CD14-positive monocyte (primary cell): Measurements from ENCODE around the gene LORICRIN. TPM values are rescaled to one million over a fixed set of nuclear protein-coding genes. Genes with fewer than 3 reads are reported as not detected.

Experiments used
- DNase-seq, 3 donors: peaks; one replicate each; pipeline ENCODE4 v3.0.0-alpha.2; 2011 to 2022
- H2AFZ ChIP-seq: 2 replicates; pipeline ENCODE4 v1.6.0; 2012; ENCODE audit warnings: mild to moderate bottlenecking, low read depth, low read length, inconsistent platforms; ENCODE audit not compliant: insufficient read depth, poor library complexity, severe bottlenecking
- H3K27ac ChIP-seq, 2 donors: 1 replicate in 1 of 2; 2 replicates in 1 of 2; pipeline ENCODE4 v1.5.1; 2012 to 2013; ENCODE audit warnings: low read length in 2 of 2, control low read depth in 1 of 2, inconsistent platforms in 1 of 2, low read depth in 1 of 2, mild to moderate bottlenecking in 1 of 2
- H3K27me3 ChIP-seq, 2 donors: one replicate each; pipeline versions ENCODE4 v1.6.0 to v1.6.1; 2011 to 2013; ENCODE audit warnings: low read length in 2 of 2; ENCODE audit not compliant: control insufficient read depth in 2 of 2, insufficient read depth in 2 of 2
- H3K36me3 ChIP-seq, 2 donors: replicated peaks in 1 of 2; 1 replicate in 1 of 2; 2 replicates in 1 of 2; pipeline versions ENCODE4 v1.5.1 to v1.6.1; 2012 to 2013; ENCODE audit warnings: low read length in 2 of 2, control low read depth in 1 of 2, inconsistent platforms in 1 of 2, mild to moderate bottlenecking in 1 of 2; ENCODE audit not compliant: insufficient read depth in 2 of 2, control insufficient read depth in 1 of 2
- H3K4me1 ChIP-seq, 2 donors: 1 replicate in 1 of 2; 2 replicates in 1 of 2; pipeline versions ENCODE4 v1.5.1 to v1.6.1; 2012 to 2013; ENCODE audit warnings: low read length in 2 of 2, control low read depth in 1 of 2, inconsistent platforms in 1 of 2, mild to moderate bottlenecking in 1 of 2, moderate library complexity in 1 of 2; ENCODE audit not compliant: insufficient read depth in 2 of 2, control insufficient read depth in 1 of 2
- H3K4me2 ChIP-seq: replicated peaks from 2 replicates; pipeline ENCODE3; 2012; ENCODE audit warnings: low read length, moderate library complexity, mild to moderate bottlenecking; ENCODE audit not compliant: poor library complexity, severe bottlenecking; ENCODE audit errors: extremely low read depth
- H3K4me3 ChIP-seq, 3 experiments: fragments of 200-600 bp in 1 of 3; sonication (generic) in 1 of 3; replicated peaks in 1 of 3; 1 replicate in 2 of 3; 2 replicates in 1 of 3; pipeline ENCODE4 v1.5.1; 2011 to 2013; ENCODE audit warnings: low read length in 3 of 3, mild to moderate bottlenecking in 3 of 3, control low read depth in 2 of 3, low read depth in 2 of 3, inconsistent platforms in 1 of 3, moderate library complexity in 1 of 3
- H3K79me2 ChIP-seq: 2 replicates; pipeline ENCODE4 v1.6.0; 2012; ENCODE audit warnings: mild to moderate bottlenecking, control low read depth, inconsistent platforms, low read length, moderate library complexity; ENCODE audit not compliant: insufficient read depth
- H3K9ac ChIP-seq: 2 replicates; pipeline ENCODE4 v1.6.0; 2017; ENCODE audit warnings: low read length, mild to moderate bottlenecking; ENCODE audit not compliant: insufficient read depth, poor library complexity, severe bottlenecking
- H3K9me3 ChIP-seq, 2 donors: replicated peaks in 1 of 2; 1 replicate in 1 of 2; 2 replicates in 1 of 2; pipeline versions ENCODE4 v1.5.1 to v1.6.1; 2012 to 2013; ENCODE audit warnings: low read length in 2 of 2, control low read depth in 1 of 2; ENCODE audit not compliant: control insufficient read depth in 1 of 2, insufficient read depth in 1 of 2
- H4K20me1 ChIP-seq: 2 replicates; pipeline ENCODE4 v1.6.0; 2012; ENCODE audit warnings: mild to moderate bottlenecking, low read length, control low read depth, moderate library complexity; ENCODE audit not compliant: insufficient read depth
- H3K27ac Mint-ChIP-seq, 7 donors: one replicate each; pipeline ENCODE4 v1.8.0; 2020; ENCODE audit warnings: mild to moderate bottlenecking in 7 of 7, mixed read lengths in 7 of 7, moderate library complexity in 6 of 7, inconsistent platforms in 2 of 7
- H3K27me3 Mint-ChIP-seq, 3 donors: one replicate each; pipeline ENCODE4 v1.8.0; 2021 to 2022; ENCODE audit warnings: low read depth in 3 of 3, mild to moderate bottlenecking in 3 of 3, mixed read lengths in 3 of 3, moderate library complexity in 3 of 3, inconsistent platforms in 1 of 3
- H3K36me3 Mint-ChIP-seq, 2 donors: one replicate each; pipeline ENCODE4 v1.8.0; 2020; ENCODE audit warnings: mixed read lengths in 2 of 2, inconsistent platforms in 1 of 2, mild to moderate bottlenecking in 1 of 2
- H3K4me1 Mint-ChIP-seq: one replicate; pipeline ENCODE4 v1.8.0; 2020; ENCODE audit warnings: mild to moderate bottlenecking, mixed read lengths
- H3K4me3 Mint-ChIP-seq, 2 donors: one replicate each; pipeline ENCODE4 v1.8.0; 2020; ENCODE audit warnings: mild to moderate bottlenecking in 2 of 2, mixed read lengths in 2 of 2, moderate library complexity in 1 of 2
- H3K9me3 Mint-ChIP-seq, 7 donors: one replicate each; pipeline ENCODE4 v1.8.0; 2020 to 2022; ENCODE audit warnings: mixed read lengths in 7 of 7, mild to moderate bottlenecking in 6 of 7, moderate library complexity in 6 of 7, inconsistent platforms in 2 of 7
- WGBS: methylation state at CpG from one replicate; pipeline ENCODE4 v1.1.5; 2013; ENCODE audit warnings: missing lambda C conversion rate; ENCODE audit not compliant: insufficient coverage; 5-methylcytosine and 5-hydroxymethylcytosine counted together
- intact Hi-C, 2 donors: fragments of 100-400 bp; cut with micrococcal nuclease; formaldehyde crosslinking; loops; one replicate each; pipeline versions ENCODE4 v1.15.0 to v1.15.1; 2023
- polyA plus RNA-seq, 3 donors: library from polyadenylated mRNA; depleted of rRNA in 1 of 3; unstranded in 2 of 3; stranded (reverse) in 1 of 3; fragments of 300-500 nt in 2 of 3; fragments of >200 nt in 1 of 3; fragmentation: Illumina TruSeq in 2 of 3; gene quantifications; 1 replicate in 2 of 3; 2 replicates in 1 of 3; pipeline ENCODE4 v1.2.3, GENCODE V29; 2012 to 2021
- TF ChIP-seq, protein P1 (sequence below): fragments of 200-600 bp; IDR thresholded peaks from one replicate; pipeline ENCODE4 v1.8.0; 2022; ENCODE audit warnings: antibody characterized with exemption, mild to moderate bottlenecking

The LORICRIN gene
- polyA plus RNA-seq, 3 donors, result not detected

DNA sequence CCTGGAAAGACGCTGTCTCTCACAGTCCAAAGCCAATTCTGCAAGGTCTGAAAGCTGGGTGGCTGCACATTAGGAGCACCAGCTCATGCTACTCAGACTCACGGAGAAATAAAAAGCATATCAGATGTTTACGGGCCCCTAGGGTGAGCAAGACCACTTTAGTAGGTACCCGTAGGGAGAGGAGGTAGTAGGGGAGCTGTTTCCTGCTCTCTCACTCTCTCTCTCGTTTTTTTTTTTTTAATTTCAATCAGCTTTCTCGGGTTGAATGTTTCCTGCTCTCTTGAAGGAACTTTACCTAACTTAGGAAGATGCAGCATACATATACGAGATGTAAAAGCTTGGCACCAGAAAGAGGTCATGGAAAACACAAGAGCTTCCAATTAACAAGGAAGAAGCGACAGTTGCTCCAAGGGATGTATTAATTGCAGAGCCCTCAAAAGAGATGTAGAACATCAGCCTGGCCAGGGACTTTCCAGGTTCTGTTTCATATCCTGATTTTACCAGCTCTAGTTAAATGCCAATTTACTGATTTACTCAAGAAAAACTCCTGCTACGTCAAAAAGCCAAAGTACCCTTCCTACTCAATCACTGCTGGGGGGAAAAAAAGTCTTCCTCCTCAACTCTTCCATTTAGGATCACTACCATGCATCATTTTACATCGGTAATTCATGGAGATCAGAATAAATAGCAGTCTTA is 3.1 kb downstream of the LORICRIN start:
- H4K20me1 ChIP-seq, result no peaks in the 10 kb centered on the region
- TF ChIP-seq, protein P1, sequence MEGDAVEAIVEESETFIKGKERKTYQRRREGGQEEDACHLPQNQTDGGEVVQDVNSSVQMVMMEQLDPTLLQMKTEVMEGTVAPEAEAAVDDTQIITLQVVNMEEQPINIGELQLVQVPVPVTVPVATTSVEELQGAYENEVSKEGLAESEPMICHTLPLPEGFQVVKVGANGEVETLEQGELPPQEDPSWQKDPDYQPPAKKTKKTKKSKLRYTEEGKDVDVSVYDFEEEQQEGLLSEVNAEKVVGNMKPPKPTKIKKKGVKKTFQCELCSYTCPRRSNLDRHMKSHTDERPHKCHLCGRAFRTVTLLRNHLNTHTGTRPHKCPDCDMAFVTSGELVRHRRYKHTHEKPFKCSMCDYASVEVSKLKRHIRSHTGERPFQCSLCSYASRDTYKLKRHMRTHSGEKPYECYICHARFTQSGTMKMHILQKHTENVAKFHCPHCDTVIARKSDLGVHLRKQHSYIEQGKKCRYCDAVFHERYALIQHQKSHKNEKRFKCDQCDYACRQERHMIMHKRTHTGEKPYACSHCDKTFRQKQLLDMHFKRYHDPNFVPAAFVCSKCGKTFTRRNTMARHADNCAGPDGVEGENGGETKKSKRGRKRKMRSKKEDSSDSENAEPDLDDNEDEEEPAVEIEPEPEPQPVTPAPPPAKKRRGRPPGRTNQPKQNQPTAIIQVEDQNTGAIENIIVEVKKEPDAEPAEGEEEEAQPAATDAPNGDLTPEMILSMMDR, result no peak
- H3K4me1 ChIP-seq, result peaks cover 8 to 15% of the 10 kb centered on the region in 2 donors
- H3K4me2 ChIP-seq, result no peak overlapping the region
- DNase-seq, result peak in 1 of 3 donors; percentile 46
- intact Hi-C loops, result no loop called here
- Mint-ChIP-seq H3K27ac (no peak overlapping the region), H3K4me3 (peak overlapping the region in 1 of 2 donors; percentile 87), H3K36me3 (peaks cover 0 to 12% of the 10 kb centered on the region in 2 donors), H3K9me3 (peaks cover 0 to 15% (median 11%) of the 10 kb centered on the region in 7 donors), H3K4me1 (peaks cover 19% of the 10 kb centered on the region), H3K27me3 (peaks cover 56 to 94% (median 67%) of the 10 kb centered on the region in 3 donors)
- H2AFZ ChIP-seq, result no peak overlapping the region
- H3K9ac ChIP-seq, result no peak overlapping the region
- H3K27me3 ChIP-seq, result peaks cover 77 to 82% of the 10 kb centered on the region in 2 donors
- H3K9me3 ChIP-seq, result peaks cover 0 to 26% of the 10 kb centered on the region in 2 donors
- H3K79me2 ChIP-seq, result no peaks in the 10 kb centered on the region
- no peak overlapping the region for H3K4me3 ChIP-seq
- 64% methylated on average over 3 of the region's 10 CpGs for whole genome bisulfite sequencing
- H3K36me3 ChIP-seq, result no peaks in the 10 kb centered on the region
- H3K27ac ChIP-seq, result no peak overlapping the region

DNA sequence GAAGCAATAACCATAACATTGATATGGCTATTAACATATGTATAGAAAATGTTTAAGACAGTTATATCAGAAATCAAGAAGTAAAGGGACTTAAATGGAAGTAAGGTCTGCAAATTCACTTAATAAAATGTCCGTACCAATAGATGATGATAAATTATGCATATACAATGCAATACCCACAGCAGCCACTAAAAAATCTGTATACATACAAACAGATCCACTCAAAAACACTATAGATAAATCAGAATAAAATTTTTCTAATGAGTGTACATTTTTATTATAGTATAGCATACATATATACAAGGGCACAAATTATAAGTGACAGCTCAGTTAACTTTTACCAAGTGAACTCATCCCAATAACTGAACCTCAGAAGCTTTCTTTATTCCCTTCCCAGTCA is 6.0 kb downstream of the LORICRIN start:
- Histone ChIP-seq H3K79me2 (no peaks in the 10 kb centered on the region), H3K9me3 (peaks cover 0 to 15% of the 10 kb centered on the region in 2 donors), H3K27ac (no peak overlapping the region), H3K4me3 (no peak overlapping the region), H3K4me2 (no peak overlapping the region), H3K4me1 (peaks cover 8 to 15% of the 10 kb centered on the region in 2 donors), H3K27me3 (peaks cover 58 to 69% of the 10 kb centered on the region in 2 donors), H3K36me3 (no peaks in the 10 kb centered on the region), H3K9ac (no peak overlapping the region), H4K20me1 (no peaks in the 10 kb centered on the region), H2AFZ (no peak overlapping the region)
- Mint-ChIP-seq H3K4me3 (no peak overlapping the region), H3K36me3 (peaks cover 0 to 7% of the 10 kb centered on the region in 2 donors), H3K9me3 (peaks cover 0 to 14% (median 9%) of the 10 kb centered on the region in 7 donors), H3K27me3 (peaks cover 47 to 81% (median 53%) of the 10 kb centered on the region in 3 donors), H3K27ac (no peak overlapping the region), H3K4me1 (peaks cover 17% of the 10 kb centered on the region)
- no CpG with 5 or more reads among the region's 1 CpG for WGBS
- intact Hi-C loops, result no loop called here
- TF ChIP-seq, protein P1, result peak; percentile 12
- DNase-seq, result no peak
